Tibial nerve (tissue), 3 donors: Measurements from ENCODE around the gene ARHGAP12.

Experiments
- CTCF ChIP-seq, 5 experiments: fragments of 200-600 bp in 3 of 5; fragments of 450-650 bp in 2 of 5; sonication (generic) in 3 of 5; IDR thresholded peaks; one replicate each; pipeline ENCODE4 v1.5.1; 2016 to 2019; ENCODE audit warnings: antibody characterized with exemption in 5 of 5, mild to moderate bottlenecking in 3 of 5, moderate library complexity in 2 of 5
- POLR2A ChIP-seq, 2 donors: fragments of 450-650 bp; IDR thresholded peaks; one replicate each; pipeline ENCODE4 v1.6.1; 2017; ENCODE audit warnings: antibody characterized with exemption in 2 of 2, mild to moderate bottlenecking in 2 of 2, moderate library complexity in 2 of 2

- TF ChIP-seq CTCF (IDR thresholded peaks at IDR 0.05): no peak
- TF ChIP-seq POLR2A (IDR thresholded peaks at IDR 0.05): no peak
These were observed 154.2 kb downstream of the ARHGAP12 start for GRCh38 chr10:31774299-31774900.
